HG02870 (cell line): ENCODE results near the gene SH3RF1.
A peak's percentile ranks its signal among the peaks of the same experiment; 100 is the strongest.

Source experiments
- ATAC-seq: cut with Tn5 transposase; IDR thresholded peaks from one replicate; pipeline ENCODE4 v1.9.1; 2021; ENCODE audit warnings: mild to moderate bottlenecking, moderate library complexity; ENCODE audit not compliant: unreplicated experiment

SH3RF1 gene

GRCh38 chr4:169079942-169080827 lies 190.6 kb downstream of the SH3RF1 start:
- ATAC-seq: peak; percentile 62

DNA sequence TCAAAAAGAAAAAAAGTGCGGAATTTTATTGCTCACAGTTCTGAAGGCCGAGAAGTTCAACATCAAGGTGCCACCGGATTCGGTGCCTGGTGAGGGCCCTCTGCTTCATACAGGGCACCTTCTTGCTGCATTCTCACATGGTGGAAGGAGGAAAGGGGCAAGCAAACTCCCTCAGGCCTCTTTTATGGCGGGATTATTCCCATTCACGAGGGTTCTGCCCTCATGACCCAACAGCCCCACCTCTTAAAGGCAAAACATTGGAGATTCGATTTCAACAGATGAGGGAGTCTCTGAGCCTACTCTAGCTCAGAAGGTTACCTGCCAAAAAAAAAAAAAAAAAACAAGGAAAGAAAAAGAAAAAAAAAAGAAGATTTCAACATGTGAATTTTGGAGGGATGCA lies 196.6 kb downstream of the SH3RF1 start:
- no peak for ATAC-seq

- ATAC-seq: no peak
Measured at GRCh38 chr4:169071747-169072146, 199.0 kb downstream of the SH3RF1 start.

GRCh38 chr4:169070895-169071218 lies 199.9 kb downstream of the SH3RF1 start:
- no peak for ATAC-seq

DNA sequence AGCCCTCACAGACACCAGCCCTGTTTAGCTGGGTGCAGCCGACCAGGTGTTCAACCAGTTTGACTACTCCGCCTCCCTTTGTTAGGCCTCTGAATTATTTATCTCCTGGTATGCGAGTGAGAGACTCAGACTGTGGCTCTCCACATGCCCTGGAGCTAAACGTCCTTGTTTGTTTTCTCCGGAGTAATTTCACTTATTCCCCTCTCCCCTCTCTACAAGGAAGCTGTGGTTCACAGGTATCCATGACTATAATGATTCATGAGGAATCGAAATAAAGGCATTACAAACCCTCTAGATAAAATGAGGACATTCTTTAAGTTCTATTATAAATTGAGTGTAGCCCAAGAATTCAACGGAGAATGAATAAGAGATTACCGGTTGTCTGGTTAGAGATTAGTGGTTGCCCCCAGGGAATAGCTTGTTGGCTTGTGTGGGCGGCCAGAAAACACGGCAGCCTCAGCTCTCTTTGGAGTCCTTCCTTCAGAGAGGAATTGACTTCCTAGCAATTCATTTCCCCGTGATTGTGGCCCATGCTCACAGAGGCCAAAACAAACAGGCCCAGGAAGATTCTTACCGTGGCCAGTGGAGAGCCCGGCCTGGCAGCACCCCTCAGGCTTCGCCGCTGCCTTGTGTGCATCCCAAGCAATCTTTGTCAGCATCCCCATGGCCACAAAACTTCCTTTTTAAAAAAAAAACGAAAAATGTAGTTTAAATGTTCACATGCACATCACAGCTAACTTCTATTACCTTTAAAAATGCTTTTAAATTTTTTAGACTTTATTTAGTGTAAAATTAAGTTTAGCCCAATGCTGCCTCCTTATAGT lies 200.5 kb downstream of the SH3RF1 start:
- ATAC-seq: no peak

GRCh38 chr4:169068423-169068822 lies 202.3 kb downstream of the SH3RF1 start:
- peak; percentile 75 for ATAC-seq

GRCh38 chr4:169066934-169067333 lies 203.8 kb downstream of the SH3RF1 start:
- no peak for ATAC-seq

GRCh38 chr4:169064296-169064695 lies 206.5 kb downstream of the SH3RF1 start:
- no peak for ATAC-seq

- no peak for ATAC-seq
Measured at GRCh38 chr4:169063441-169063840, 207.3 kb downstream of the SH3RF1 start.

DNA sequence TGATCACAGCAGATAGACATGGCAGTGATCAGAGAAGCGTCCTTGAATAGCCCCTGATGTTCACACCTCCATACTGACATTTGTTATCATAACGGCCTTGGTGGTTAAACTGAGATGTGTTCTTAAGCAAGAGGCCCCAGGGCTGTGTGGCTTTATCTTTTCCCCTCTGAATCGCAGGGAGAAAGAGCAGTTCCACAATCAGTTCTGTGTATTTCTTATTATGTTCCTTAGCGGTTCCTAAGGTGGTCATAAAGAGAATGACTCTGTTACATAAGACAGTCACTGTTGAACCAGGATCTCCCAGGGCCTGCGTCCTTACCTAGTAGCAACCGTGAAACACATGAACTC lies 207.9 kb downstream of the SH3RF1 start:
- ATAC-seq: no peak

GRCh38 chr4:169061386-169061785 lies 209.4 kb downstream of the SH3RF1 start:
- ATAC-seq: no peak

GRCh38 chr4:169060391-169061091 lies 210.2 kb downstream of the SH3RF1 start:
- no peak for ATAC-seq

DNA sequence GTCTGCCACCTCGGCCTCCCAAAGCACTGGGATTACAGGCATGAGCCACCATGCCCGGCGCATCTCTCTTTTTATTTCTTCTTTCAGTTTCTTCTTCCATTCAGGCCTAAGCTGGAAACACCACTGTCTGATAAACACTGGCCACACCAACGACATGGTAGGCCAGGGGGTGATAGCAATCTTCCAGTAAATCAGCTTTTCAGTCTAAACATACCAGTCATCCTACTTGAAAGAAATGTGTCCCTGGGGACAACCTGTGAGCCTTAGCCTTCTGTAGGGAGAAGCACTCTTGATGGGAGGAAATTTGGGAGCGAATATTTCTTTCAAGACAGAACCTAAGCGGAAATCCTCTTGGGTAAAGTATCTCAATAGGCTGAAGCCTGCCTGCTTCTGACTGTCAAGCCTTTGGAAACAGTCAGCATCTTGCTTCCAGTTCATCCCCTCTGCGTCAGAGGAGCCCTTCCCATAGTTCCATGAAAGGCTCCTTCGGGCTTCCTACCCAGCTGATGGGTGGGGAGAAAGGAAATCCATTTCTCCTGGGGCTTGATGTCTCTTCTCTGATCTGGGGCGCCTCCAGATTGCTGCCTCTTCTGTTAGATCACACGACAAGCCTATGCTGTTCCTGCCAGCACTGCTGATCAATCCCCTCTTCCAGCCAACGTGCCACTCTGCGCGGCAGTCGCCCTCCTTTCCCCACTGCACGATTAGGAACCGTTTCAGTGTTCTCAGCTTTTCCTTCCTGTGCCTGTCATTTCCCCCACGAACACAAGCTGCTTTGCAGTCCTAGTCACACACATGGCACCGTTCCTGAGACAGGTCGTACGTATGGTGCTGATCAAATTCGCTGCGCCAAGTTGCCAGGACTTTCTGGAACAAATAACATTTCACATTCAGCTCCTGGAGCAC lies 211.2 kb downstream of the SH3RF1 start:
- no peak for ATAC-seq

- no peak for ATAC-seq
Measured at GRCh38 chr4:169058312-169058711, 212.4 kb downstream of the SH3RF1 start.

DNA sequence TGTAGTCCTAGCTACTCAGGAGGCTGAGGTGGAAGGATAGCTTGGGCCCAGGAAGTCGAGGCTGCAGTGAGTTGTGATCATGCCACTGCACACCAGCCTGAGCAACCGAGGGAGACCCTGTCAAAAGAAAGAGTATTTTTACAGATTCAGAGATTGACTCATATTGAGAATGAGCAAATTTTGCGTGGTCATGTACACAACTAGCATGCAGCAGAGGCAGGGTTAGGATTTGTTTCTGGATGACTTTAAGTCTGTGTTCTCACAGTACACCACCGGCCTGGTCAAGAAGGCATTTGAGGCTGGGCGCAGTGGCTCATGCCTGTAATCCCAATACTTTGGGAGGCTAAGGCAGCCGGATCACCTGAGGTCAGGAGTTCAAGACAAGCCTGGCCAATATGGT lies 215.9 kb downstream of the SH3RF1 start:
- ATAC-seq: peak; percentile 97

GRCh38 chr4:169052594-169052945 lies 218.2 kb downstream of the SH3RF1 start:
- ATAC-seq: no peak

- no peak for ATAC-seq
Measured at GRCh38 chr4:169051761-169052593, 218.8 kb downstream of the SH3RF1 start.

DNA sequence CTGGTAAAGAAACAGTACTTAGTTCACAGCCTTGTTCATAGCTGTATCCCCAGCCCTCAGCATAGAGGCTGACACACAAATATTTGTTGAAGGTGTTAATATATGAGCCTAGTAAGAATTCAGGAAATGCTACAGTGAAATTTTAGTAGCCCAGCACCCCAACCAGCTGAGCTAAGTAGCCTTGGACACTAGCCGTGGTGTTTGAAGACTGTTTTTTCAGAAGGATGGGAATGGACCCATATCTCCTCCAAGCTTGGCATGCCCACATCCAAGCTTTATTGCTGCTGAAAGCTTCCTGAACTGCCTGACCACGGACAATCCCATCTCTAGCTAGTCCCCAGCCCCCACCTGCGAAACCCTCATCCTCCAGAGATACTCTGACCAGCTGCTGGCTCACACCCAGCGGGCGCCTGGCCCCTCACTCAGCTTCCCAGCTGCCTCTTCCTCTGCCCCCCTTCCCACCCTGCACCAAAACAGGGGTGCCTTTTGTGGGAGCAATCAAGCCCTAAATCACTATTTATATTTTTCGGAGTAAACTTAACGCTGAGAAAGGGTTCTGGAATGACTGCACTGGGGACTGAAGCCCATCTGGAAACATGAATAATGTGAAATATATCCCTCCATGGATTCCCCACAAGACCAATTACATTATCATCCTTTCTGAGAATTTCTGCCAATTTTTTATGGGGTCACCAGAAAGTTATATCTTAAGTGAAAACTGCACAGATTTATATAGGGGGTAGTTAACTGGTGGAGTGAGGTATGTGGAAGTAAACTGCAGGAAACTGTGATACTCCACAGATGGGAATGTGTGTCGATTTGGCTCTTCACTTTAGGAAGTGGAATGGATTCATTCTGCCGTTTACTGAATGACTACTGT lies 219.6 kb downstream of the SH3RF1 start:
- no peak for ATAC-seq

DNA sequence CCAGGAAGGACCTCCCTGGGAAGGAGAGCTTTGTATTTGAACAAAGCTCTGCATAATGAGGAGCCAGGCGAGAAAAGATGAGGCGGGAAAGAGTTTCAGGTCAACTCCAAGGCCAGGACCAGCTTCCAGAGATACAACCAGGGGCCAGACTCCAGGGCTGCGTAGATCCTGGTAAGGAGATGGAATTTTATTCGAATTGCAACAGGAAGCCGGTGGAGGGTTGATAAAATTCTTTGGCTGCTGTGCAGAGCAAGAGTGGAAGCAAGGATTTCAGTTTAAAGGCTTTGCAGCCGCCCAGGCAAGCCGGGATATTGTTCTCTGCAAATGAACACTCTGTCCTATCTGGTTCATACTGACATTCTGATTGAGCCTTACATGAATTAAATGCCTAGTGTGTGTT lies 220.5 kb downstream of the SH3RF1 start:
- ATAC-seq: no peak
